ENCODE data around the gene ADRA1B.

The ADRA1B gene

GRCh38 chr5:160021831-160022446 is 105.7 kb downstream of the ADRA1B start:
- DNase-seq, result peak; percentile 82 to 89
